GM23338 (cell line): ENCODE data around the gene ZNF248.

Experiments
- CREB1 ChIP-seq: fragments of 250-450 bp; sonication (Bioruptor Pico); IDR thresholded peaks from 2 replicates; pipeline ENCODE4 v1.5.0; 2020; ENCODE audit warnings: low read depth, mild to moderate bottlenecking, moderate library complexity
- EZH2 ChIP-seq: fragments of 200-600 bp; sonication (generic); IDR thresholded peaks from one replicate; pipeline ENCODE4 v1.8.0; 2017; ENCODE audit warnings: antibody characterized with exemption, mild to moderate bottlenecking, low read depth; ENCODE audit not compliant: unreplicated experiment
- EZH2phosphoT487 ChIP-seq: fragments of 200-600 bp; sonication (generic); IDR thresholded peaks from one replicate; pipeline ENCODE4 v1.8.1; 2018; ENCODE audit warnings: antibody characterized with exemption; ENCODE audit not compliant: unreplicated experiment
- JUNB ChIP-seq: IDR thresholded peaks from one replicate; pipeline ENCODE4 v1.6.1; 2016; ENCODE audit warnings: antibody characterized with exemption; ENCODE audit not compliant: unreplicated experiment
- NANOG ChIP-seq: IDR thresholded peaks from 2 replicates; pipeline ENCODE4 v1.6.1; 2016; ENCODE audit warnings: antibody characterized with exemption, borderline replicate concordance
- POLR2AphosphoS5 ChIP-seq: IDR thresholded peaks from 2 replicates; pipeline ENCODE4 v1.6.1; 2016; ENCODE audit warnings: antibody characterized with exemption, low read depth
- REST ChIP-seq: IDR thresholded peaks from one replicate; pipeline ENCODE4 v1.6.1; 2018; ENCODE audit warnings: antibody characterized with exemption; ENCODE audit not compliant: unreplicated experiment
- STAT1 ChIP-seq: IDR thresholded peaks from one replicate; pipeline ENCODE4 v1.6.1; 2016; ENCODE audit warnings: antibody characterized with exemption; ENCODE audit not compliant: unreplicated experiment
- ZNF114 ChIP-seq: fragments of 250-450 bp; sonication (Bioruptor Pico); IDR thresholded peaks from 2 replicates; pipeline ENCODE4 v1.5.0; 2020; ENCODE audit warnings: mild to moderate bottlenecking, moderate library complexity
- TF ChIP-seq, protein P1 (sequence below), 2 experiments: fragments of 200-600 bp in 1 of 2; sonication (generic) in 1 of 2; conservative IDR thresholded peaks; 2 replicates each; pipeline versions ENCODE4 v1.5.1 to v1.6.1; 2016 to 2017; ENCODE audit warnings: antibody characterized with exemption in 2 of 2, low read depth in 2 of 2, mild to moderate bottlenecking in 2 of 2, moderate library complexity in 1 of 2

- TF ChIP-seq CREB1 (CRISPR knock-in tag) = no peak
- no peak for TF ChIP-seq JUNB
- no peak for TF ChIP-seq POLR2AphosphoS5
- no peak for TF ChIP-seq EZH2
- TF ChIP-seq, protein P1, sequence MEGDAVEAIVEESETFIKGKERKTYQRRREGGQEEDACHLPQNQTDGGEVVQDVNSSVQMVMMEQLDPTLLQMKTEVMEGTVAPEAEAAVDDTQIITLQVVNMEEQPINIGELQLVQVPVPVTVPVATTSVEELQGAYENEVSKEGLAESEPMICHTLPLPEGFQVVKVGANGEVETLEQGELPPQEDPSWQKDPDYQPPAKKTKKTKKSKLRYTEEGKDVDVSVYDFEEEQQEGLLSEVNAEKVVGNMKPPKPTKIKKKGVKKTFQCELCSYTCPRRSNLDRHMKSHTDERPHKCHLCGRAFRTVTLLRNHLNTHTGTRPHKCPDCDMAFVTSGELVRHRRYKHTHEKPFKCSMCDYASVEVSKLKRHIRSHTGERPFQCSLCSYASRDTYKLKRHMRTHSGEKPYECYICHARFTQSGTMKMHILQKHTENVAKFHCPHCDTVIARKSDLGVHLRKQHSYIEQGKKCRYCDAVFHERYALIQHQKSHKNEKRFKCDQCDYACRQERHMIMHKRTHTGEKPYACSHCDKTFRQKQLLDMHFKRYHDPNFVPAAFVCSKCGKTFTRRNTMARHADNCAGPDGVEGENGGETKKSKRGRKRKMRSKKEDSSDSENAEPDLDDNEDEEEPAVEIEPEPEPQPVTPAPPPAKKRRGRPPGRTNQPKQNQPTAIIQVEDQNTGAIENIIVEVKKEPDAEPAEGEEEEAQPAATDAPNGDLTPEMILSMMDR (conservative IDR thresholded peaks at IDR 0.05; ENCODE audit: low read depth in 2 of 2) = no peak
- TF ChIP-seq STAT1 = no peak
- TF ChIP-seq NANOG = no peak
- no peak for TF ChIP-seq EZH2phosphoT487
- TF ChIP-seq ZNF114 (CRISPR knock-in tag) = no peak
- TF ChIP-seq REST = no peak
Observed at GRCh38 chr10:37831495-37832333, 25.7 kb downstream of the ZNF248 start.
